NT2/D1 (cell line): ENCODE data around the gene GPR65.

Source experiments
- SUZ12 ChIP-seq: IDR thresholded peaks from 2 replicates; pipeline ENCODE4 v1.6.1; 2011; ENCODE audit not compliant: insufficient read length, insufficient read depth; ENCODE audit errors: extremely low read depth
- YY1 ChIP-seq: IDR thresholded peaks from 2 replicates; pipeline ENCODE4 v1.6.1; 2011; ENCODE audit not compliant: insufficient read length, insufficient read depth

- TF ChIP-seq YY1 (no peak), SUZ12 (no peak)
These were observed 1.3 kb downstream of the GPR65 start for GRCh38 chr14:88005978-88006851.
